ENCODE data around the gene GNAI3. TPM values are rescaled to one million over a fixed set of nuclear protein-coding genes. Genes with fewer than 3 reads are reported as not detected.

GNAI3 gene
- polyA plus RNA-seq, 1 donor from 2014 or later = 10.6 TPM

DNA sequence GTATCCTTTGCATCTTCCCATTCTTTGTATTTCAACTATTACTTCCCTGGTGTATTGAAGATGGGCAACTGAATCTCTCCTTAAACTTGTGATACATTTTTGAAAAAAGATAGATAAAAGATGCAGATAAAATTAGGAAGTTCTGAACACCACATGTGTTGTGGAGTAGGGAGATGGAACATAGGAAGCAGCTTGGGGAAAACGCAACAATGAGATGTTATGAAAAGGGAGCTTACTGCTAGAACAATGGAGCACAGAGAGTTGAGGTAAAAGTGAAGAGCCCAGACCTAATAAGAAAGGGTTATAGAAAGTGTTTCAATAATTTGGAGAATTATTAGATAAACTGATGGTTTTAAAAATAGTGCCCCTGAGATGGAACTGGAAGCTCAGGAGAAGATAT is 20.9 kb downstream of the GNAI3 start:
- no peak overlapping the region for H3K4me3 ChIP-seq (ENCODE audit: low read length)
- no peaks in the 10 kb centered on the region for H3K9me2 ChIP-seq (ENCODE audit: insufficient read depth, low read length)
- H3K79me2 ChIP-seq (replicated peaks; ENCODE audit: insufficient read depth, low read length) = peaks cover 68% of the 10 kb centered on the region
- H3K4me2 ChIP-seq (ENCODE audit: low read length) = no peak overlapping the region
- no peaks in the 10 kb centered on the region for H3K27me3 ChIP-seq (ENCODE audit: insufficient read depth, low read depth, low read length)
- no peaks in the 10 kb centered on the region for H3F3A ChIP-seq (ENCODE audit: insufficient read depth, low read length, poor library complexity, severe bottlenecking)
- H3K9me3 ChIP-seq (ENCODE audit: low read length) = no peaks in the 10 kb centered on the region
- no peak overlapping the region for H3K9ac ChIP-seq (ENCODE audit: low read length)
- no peak overlapping the region for H3K27ac ChIP-seq (ENCODE audit: low read length)
- TF ChIP-seq EP300 (conservative IDR thresholded peaks at IDR 0.05; ENCODE audit: poor library complexity, severe bottlenecking) (no peak), MXI1 (conservative IDR thresholded peaks at IDR 0.05; ENCODE audit: poor library complexity, severe bottlenecking) (no peak), EZH2 (IDR thresholded peaks at IDR 0.05; ENCODE audit: borderline replicate concordance, insufficient read depth, low read length, poor library complexity, severe bottlenecking) (no peak), SMC3 (conservative IDR thresholded peaks at IDR 0.05; ENCODE audit: poor library complexity) (no peak), RAD21 (conservative IDR thresholded peaks at IDR 0.05) (no peak), TAF1 (IDR thresholded peaks at IDR 0.05; ENCODE audit: low read depth) (no peak), POLR2AphosphoS5 (IDR thresholded peaks at IDR 0.05) (no peak)
- TF ChIP-seq, protein P1, sequence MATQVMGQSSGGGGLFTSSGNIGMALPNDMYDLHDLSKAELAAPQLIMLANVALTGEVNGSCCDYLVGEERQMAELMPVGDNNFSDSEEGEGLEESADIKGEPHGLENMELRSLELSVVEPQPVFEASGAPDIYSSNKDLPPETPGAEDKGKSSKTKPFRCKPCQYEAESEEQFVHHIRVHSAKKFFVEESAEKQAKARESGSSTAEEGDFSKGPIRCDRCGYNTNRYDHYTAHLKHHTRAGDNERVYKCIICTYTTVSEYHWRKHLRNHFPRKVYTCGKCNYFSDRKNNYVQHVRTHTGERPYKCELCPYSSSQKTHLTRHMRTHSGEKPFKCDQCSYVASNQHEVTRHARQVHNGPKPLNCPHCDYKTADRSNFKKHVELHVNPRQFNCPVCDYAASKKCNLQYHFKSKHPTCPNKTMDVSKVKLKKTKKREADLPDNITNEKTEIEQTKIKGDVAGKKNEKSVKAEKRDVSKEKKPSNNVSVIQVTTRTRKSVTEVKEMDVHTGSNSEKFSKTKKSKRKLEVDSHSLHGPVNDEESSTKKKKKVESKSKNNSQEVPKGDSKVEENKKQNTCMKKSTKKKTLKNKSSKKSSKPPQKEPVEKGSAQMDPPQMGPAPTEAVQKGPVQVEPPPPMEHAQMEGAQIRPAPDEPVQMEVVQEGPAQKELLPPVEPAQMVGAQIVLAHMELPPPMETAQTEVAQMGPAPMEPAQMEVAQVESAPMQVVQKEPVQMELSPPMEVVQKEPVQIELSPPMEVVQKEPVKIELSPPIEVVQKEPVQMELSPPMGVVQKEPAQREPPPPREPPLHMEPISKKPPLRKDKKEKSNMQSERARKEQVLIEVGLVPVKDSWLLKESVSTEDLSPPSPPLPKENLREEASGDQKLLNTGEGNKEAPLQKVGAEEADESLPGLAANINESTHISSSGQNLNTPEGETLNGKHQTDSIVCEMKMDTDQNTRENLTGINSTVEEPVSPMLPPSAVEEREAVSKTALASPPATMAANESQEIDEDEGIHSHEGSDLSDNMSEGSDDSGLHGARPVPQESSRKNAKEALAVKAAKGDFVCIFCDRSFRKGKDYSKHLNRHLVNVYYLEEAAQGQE (IDR thresholded peaks at IDR 0.05; ENCODE audit: borderline replicate concordance) = no peak
- TF ChIP-seq, protein P2, sequence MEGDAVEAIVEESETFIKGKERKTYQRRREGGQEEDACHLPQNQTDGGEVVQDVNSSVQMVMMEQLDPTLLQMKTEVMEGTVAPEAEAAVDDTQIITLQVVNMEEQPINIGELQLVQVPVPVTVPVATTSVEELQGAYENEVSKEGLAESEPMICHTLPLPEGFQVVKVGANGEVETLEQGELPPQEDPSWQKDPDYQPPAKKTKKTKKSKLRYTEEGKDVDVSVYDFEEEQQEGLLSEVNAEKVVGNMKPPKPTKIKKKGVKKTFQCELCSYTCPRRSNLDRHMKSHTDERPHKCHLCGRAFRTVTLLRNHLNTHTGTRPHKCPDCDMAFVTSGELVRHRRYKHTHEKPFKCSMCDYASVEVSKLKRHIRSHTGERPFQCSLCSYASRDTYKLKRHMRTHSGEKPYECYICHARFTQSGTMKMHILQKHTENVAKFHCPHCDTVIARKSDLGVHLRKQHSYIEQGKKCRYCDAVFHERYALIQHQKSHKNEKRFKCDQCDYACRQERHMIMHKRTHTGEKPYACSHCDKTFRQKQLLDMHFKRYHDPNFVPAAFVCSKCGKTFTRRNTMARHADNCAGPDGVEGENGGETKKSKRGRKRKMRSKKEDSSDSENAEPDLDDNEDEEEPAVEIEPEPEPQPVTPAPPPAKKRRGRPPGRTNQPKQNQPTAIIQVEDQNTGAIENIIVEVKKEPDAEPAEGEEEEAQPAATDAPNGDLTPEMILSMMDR (IDR thresholded peaks at IDR 0.05; ENCODE audit: poor library complexity, severe bottlenecking) = no peak
- H4K20me1 ChIP-seq (ENCODE audit: insufficient read depth) = no peaks in the 10 kb centered on the region
- H3K36me3 ChIP-seq (ENCODE audit: insufficient read depth, low read length) = no peaks in the 10 kb centered on the region
- no peak overlapping the region for H2AFZ ChIP-seq (ENCODE audit: low read depth, low read length)

DNA sequence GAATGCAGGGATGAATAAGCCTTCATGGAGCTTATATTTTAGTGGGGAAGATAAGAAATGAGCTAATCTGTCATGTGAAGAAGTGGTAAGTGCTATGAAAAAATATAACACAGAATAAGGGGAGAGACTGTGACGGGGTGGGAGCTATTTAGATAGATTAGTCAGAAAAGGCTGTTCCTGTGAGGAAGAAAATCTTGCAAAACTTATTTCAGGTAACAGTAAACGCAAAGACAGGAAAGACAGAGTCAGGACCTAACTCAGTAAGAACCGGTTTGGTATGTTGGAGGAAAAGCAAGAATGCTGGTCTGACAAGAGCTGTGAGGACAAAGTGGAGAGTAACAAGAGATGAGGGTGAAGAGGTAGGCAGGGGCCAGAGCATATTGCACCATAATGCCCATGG is 22.0 kb downstream of the GNAI3 start:
- Histone ChIP-seq H3K9ac (ENCODE audit: low read length) (no peak overlapping the region), H4K20me1 (ENCODE audit: insufficient read depth) (no peaks in the 10 kb centered on the region), H3K79me2 (replicated peaks; ENCODE audit: insufficient read depth, low read length) (peaks cover 57% of the 10 kb centered on the region), H3K27me3 (ENCODE audit: insufficient read depth, low read depth, low read length) (no peaks in the 10 kb centered on the region), H3K9me2 (ENCODE audit: insufficient read depth, low read length) (no peaks in the 10 kb centered on the region), H3K9me3 (ENCODE audit: low read length) (no peaks in the 10 kb centered on the region), H3K4me2 (ENCODE audit: low read length) (no peak overlapping the region), H3K27ac (ENCODE audit: low read length) (no peak overlapping the region), H2AFZ (ENCODE audit: low read depth, low read length) (no peak overlapping the region), H3K36me3 (ENCODE audit: insufficient read depth, low read length) (no peaks in the 10 kb centered on the region), H3F3A (ENCODE audit: insufficient read depth, low read length, poor library complexity, severe bottlenecking) (no peaks in the 10 kb centered on the region), H3K4me3 (ENCODE audit: low read length) (no peak overlapping the region)
- TF ChIP-seq TAF1 (IDR thresholded peaks at IDR 0.05; ENCODE audit: low read depth) (no peak), MXI1 (conservative IDR thresholded peaks at IDR 0.05; ENCODE audit: poor library complexity, severe bottlenecking) (no peak), EP300 (conservative IDR thresholded peaks at IDR 0.05; ENCODE audit: poor library complexity, severe bottlenecking) (no peak), POLR2AphosphoS5 (IDR thresholded peaks at IDR 0.05) (no peak), EZH2 (IDR thresholded peaks at IDR 0.05; ENCODE audit: borderline replicate concordance, insufficient read depth, low read length, poor library complexity, severe bottlenecking) (no peak), RAD21 (conservative IDR thresholded peaks at IDR 0.05) (no peak), SMC3 (conservative IDR thresholded peaks at IDR 0.05; ENCODE audit: poor library complexity) (no peak)
- TF ChIP-seq, protein P2 (IDR thresholded peaks at IDR 0.05; ENCODE audit: poor library complexity, severe bottlenecking) = no peak
- TF ChIP-seq, protein P1 (IDR thresholded peaks at IDR 0.05; ENCODE audit: borderline replicate concordance) = no peak

All from neural cell (in vitro differentiated cells).